ENCODE data around the gene HAUS3.
"Not testable (repeated sequence)": the region's sequence is repeated elsewhere in the genome, so short reads cannot be mapped to it uniquely, and the experiment has no call there.

HAUS3 gene

DNA sequence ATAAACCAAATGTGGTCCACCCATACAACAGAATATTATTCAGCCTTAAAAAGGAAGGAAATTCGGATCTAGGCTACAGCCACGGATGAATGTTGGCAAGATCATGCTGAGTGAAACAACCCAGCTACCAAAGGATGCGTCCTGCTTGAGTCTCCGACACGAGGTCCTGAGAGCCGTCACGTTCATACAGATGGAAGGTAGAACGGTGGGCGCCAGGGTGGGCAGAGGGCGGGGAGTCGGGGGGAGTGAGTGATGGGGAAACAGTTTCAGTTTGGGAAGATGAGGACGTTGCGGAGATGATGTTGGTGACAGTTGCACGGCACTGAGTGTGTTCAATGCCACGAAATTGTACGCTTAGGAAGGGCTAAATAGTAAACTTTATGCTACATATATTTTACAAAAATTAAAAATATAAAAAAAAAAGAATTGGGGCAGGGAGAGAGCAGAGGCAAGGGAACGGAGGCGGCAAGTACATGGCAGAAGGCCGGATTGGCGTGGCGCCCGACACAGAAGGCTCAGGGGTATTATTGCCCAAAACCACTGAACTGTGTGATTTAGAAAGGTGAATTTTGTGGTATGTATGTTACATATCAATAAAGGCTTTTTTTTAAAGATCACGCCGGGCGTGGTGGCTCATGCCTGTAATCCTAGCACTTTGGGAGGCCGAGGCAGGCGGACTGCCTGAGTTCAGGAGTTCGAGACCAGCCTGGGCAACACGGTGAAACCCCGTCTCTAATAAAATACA, 34.8 kb upstream of the HAUS3 start:
- Histone ChIP-seq H3K4me3 (ENCODE audit: insufficient read depth, low read length, poor library complexity, severe bottlenecking) (no peak overlapping the region), H3K27me3 (ENCODE audit: low read length) (no peaks in the 10 kb centered on the region), H3K9me3 (ENCODE audit: insufficient read depth, low read length) (no peaks in the 10 kb centered on the region), H3K36me3 (ENCODE audit: low read length) (no peaks in the 10 kb centered on the region), H2AFZ (ENCODE audit: low read depth, low read length, severe bottlenecking) (no peak overlapping the region), H3K4me2 (ENCODE audit: low read depth, low read length, poor library complexity, severe bottlenecking) (no peak overlapping the region), H3K27ac (ENCODE audit: low read depth, low read length) (no peak overlapping the region), H3F3A (ENCODE audit: insufficient read depth) (no peaks in the 10 kb centered on the region), H3K79me2 (ENCODE audit: insufficient read depth, low read length) (no peaks in the 10 kb centered on the region), H3K9me2 (replicated peaks; ENCODE audit: insufficient read depth, low read length) (no peaks in the 10 kb centered on the region), H3K9ac (ENCODE audit: low read length) (no peak overlapping the region), H4K20me1 (ENCODE audit: low read depth, low read length) (no peaks in the 10 kb centered on the region)
- TF ChIP-seq EZH2phosphoT487 (conservative IDR thresholded peaks at IDR 0.05; ENCODE audit: low read length), result no peak
- TF ChIP-seq, protein P1, sequence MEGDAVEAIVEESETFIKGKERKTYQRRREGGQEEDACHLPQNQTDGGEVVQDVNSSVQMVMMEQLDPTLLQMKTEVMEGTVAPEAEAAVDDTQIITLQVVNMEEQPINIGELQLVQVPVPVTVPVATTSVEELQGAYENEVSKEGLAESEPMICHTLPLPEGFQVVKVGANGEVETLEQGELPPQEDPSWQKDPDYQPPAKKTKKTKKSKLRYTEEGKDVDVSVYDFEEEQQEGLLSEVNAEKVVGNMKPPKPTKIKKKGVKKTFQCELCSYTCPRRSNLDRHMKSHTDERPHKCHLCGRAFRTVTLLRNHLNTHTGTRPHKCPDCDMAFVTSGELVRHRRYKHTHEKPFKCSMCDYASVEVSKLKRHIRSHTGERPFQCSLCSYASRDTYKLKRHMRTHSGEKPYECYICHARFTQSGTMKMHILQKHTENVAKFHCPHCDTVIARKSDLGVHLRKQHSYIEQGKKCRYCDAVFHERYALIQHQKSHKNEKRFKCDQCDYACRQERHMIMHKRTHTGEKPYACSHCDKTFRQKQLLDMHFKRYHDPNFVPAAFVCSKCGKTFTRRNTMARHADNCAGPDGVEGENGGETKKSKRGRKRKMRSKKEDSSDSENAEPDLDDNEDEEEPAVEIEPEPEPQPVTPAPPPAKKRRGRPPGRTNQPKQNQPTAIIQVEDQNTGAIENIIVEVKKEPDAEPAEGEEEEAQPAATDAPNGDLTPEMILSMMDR (IDR thresholded peaks at IDR 0.05; ENCODE audit: insufficient read depth, low read length, poor library complexity, severe bottlenecking), result no peak

DNA sequence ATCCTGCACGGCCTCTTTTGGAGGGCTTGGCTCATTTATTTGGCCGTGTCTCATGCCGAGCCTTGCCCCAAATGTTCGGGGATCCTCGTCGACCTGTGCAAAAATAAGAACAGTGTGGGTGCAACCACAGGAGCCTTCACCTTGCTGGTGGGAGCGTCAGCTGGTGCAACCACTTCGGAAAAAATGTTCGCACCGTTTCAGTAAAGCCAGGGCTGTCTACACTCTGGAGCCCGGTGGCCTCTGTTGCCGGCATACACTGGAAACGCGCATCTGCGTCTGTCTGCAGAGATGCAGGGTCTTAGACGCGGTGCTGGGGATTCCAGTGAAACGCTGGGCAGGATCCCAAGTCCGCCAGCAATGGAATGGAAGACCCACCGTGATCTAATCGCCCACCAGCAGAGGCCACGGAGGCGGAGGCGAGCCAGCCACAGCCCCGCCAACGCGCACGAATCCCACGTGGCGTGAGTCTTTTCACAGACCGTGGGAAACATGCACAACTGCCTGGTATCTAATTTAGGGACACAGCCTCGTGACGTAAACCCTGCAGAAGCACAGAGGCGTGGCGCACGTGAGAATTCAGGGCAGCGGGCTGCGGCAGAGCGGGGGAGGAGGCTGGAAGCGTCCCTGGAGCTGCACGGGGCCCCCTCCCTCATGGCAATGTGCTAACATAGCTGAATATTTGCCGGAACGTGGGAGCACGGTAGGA, 33.8 kb upstream of the HAUS3 start:
- Histone ChIP-seq H3K4me2 (ENCODE audit: low read depth, low read length, poor library complexity, severe bottlenecking) (no peak overlapping the region), H3K27me3 (ENCODE audit: low read length) (no peaks in the 10 kb centered on the region), H3K9me2 (replicated peaks; ENCODE audit: insufficient read depth, low read length) (no peaks in the 10 kb centered on the region), H3K4me3 (ENCODE audit: insufficient read depth, low read length, poor library complexity, severe bottlenecking) (no peak overlapping the region), H3K27ac (ENCODE audit: low read depth, low read length) (no peak overlapping the region), H3K9ac (ENCODE audit: low read length) (no peak overlapping the region), H3K36me3 (ENCODE audit: low read length) (no peaks in the 10 kb centered on the region), H2AFZ (ENCODE audit: low read depth, low read length, severe bottlenecking) (no peak overlapping the region), H3K79me2 (ENCODE audit: insufficient read depth, low read length) (no peaks in the 10 kb centered on the region), H4K20me1 (ENCODE audit: low read depth, low read length) (no peaks in the 10 kb centered on the region), H3K9me3 (ENCODE audit: insufficient read depth, low read length) (no peaks in the 10 kb centered on the region), H3F3A (ENCODE audit: insufficient read depth) (no peaks in the 10 kb centered on the region)
- TF ChIP-seq, protein P1 (IDR thresholded peaks at IDR 0.05; ENCODE audit: insufficient read depth, low read length, poor library complexity, severe bottlenecking), result no peak
- TF ChIP-seq EZH2phosphoT487 (conservative IDR thresholded peaks at IDR 0.05; ENCODE audit: low read length), result no peak

DNA sequence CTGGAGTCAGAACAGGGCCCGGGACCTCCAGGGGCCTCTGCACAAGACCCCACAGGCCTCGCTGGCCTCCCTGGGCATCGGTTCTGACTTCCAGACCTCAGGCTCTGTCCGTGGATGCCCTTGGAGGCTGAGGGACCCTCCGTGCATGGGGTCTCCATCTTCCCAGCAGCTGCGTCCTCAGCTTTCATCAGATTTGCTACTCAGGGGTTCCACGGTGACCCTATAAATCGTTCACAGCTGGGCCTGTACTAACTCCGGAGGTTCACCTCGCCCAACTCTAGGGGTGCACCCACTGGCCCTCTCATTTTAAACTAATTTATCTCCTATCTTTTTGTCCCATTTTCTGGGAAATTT, 33.1 kb upstream of the HAUS3 start:
- H3K27ac ChIP-seq (ENCODE audit: low read depth, low read length); H3K79me2 ChIP-seq (ENCODE audit: insufficient read depth, low read length); H3K4me3 ChIP-seq (ENCODE audit: insufficient read depth, low read length, poor library complexity, severe bottlenecking); H3K4me2 ChIP-seq (ENCODE audit: low read depth, low read length, poor library complexity, severe bottlenecking); H3K27me3 ChIP-seq (ENCODE audit: low read length); H3K9me3 ChIP-seq (ENCODE audit: insufficient read depth, low read length); H4K20me1 ChIP-seq (ENCODE audit: low read depth, low read length); H2AFZ ChIP-seq (ENCODE audit: low read depth, low read length, severe bottlenecking); H3K9me2 ChIP-seq (replicated peaks; ENCODE audit: insufficient read depth, low read length); H3K36me3 ChIP-seq (ENCODE audit: low read length); H3K9ac ChIP-seq (ENCODE audit: low read length); H3F3A ChIP-seq (ENCODE audit: insufficient read depth): not testable (repeated sequence)
